ENCODE results near the gene CATSPERE.

CATSPERE gene

DNA sequence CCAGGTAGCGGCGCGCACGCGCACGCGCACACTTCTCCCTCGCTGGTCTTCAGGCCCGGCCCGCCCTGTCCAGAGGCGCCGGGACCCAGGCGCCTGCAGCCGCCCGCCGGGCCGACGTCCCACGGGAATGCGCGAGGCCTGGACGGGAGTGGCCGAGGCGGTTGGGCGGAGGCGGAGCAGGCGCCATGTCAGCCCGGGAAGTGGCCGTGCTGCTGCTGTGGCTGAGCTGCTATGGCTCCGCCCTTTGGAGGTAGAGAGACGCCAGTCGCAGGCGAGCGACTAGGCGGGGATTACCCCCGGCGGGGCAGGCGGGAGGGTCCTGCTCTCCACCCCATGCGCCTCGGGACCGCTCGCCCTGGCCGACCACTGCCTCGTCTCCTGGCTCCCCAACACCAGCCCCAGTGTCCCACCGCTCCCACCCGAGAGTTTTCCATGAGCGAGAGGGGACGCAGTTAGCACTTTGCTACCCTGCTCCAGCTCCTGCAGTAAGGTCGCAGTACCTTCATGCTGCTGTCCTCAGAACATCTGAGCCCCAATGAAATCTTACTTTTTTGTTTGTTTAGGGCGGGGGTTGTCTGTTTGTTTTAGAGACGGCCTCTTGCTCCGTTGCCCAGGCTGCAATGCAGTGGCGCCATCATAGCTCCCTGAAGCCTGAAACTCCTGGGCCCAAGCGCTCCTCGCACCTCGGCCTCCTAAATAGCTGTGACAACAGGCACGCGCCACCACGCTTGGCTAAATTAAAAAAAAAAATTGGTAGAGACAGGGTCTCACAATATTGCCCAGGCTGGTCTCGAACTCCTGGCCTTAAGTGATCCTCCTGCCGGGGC, at the start of gene CATSPERE:
TSS of gene CATSPERE (plus strand) at position 29 of the 827 bp plus-strand sequence. CDS start at position 186, 157 bp downstream.
- peak; percentile 83 for DNase-seq (ENCODE audit: low spot score)

GRCh38 chr1:244412176-244412575, 48.9 kb upstream of the CATSPERE start:
- DNase-seq (ENCODE audit: low spot score): no peak

- DNase-seq (ENCODE audit: low spot score): no peak
Observed at GRCh38 chr1:244413736-244414135, 47.3 kb upstream of the CATSPERE start.

DNA sequence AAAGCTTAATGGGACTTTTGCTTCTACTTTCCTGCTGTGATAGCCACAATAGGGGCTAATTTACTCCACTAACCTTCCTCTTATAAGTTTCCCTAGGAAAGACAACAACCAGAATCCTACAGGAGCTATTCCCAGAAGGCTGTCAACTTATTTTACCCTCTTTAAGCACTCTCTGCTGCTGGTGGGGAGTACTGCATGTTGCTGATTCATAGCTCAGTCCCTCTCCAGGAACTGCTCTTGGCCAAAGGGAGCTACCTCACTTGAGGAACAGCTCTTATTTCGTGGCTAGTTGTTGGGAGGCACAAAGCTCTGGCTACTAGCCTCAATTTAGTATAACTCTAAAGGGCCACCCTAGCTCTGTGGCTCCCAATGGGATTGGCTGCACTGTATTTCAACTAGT, 46.5 kb upstream of the CATSPERE start:
- no peak for DNase-seq (ENCODE audit: low spot score)

GRCh38 chr1:244419024-244419423, 42.0 kb upstream of the CATSPERE start:
- DNase-seq (ENCODE audit: low spot score): no peak

DNA sequence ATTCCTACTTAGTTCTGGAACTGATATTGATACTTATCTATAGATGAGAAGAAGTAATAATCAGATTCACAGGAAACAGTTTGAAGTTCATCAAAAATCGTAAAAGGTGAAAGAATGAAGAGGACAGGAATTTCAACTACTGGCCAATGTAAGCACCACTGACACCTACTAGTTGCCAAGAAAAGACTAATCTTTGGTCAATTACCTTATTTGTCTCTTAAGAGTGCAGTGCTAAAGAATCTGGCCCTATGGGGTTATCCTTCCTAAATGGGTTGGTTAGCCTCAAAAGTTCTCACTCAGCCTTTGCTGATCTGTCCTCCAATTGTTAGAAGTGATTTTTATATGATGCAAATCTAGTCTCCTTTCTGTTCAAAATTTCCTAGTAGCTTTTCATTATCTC, 38.9 kb upstream of the CATSPERE start:
- DNase-seq (ENCODE audit: low spot score): no peak

DNA sequence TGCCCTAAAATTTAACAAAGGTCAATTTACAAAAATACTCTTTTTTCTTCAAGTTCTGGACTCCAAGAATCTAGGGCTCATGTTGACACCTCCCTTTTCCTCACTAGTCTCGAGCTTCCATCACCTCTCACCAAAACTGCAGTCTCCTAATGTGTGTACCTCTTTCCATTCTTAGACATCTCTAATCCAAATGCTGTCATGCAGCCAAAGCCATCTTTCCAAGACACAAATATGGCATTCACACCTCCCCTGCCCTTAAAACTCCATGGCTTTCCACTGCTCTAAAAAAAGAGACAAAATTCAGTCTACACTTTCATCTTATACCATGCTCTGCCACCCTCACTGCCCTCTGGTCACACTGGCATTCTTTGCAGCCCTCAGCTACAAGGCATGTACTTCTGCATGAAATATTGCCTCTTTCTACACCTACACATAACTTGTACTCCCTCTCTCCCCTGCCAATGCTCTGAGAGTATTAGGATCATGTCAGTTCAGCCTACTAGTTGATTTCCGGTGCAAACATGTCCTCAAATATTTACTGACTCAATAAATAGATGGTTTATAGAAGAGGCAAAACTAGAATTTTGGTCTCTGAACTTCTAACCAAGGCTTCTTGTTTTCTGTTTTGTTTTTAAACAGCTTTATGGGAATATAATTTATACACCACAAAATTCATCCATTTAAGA, 36.3 kb upstream of the CATSPERE start:
- no peak for DNase-seq (ENCODE audit: low spot score)

DNA sequence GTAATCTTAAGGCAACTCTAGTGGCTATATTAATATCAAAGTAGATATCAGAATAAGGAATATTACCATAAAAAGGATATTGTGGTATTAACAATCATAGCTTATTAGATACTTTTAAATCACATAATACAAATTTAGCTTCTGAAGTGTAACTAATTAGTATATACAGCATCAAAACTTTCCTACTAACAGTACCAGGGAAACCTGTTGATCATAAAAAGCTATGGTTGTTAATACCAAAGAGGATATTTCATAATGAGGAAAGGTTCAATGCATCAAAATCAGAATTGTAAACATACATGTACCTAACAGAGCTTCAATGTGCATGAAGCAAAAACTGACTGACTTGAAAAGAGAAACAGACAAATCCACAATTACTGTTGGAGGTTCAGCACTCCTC, 33.4 kb upstream of the CATSPERE start:
- DNase-seq (ENCODE audit: low spot score): no peak

DNA sequence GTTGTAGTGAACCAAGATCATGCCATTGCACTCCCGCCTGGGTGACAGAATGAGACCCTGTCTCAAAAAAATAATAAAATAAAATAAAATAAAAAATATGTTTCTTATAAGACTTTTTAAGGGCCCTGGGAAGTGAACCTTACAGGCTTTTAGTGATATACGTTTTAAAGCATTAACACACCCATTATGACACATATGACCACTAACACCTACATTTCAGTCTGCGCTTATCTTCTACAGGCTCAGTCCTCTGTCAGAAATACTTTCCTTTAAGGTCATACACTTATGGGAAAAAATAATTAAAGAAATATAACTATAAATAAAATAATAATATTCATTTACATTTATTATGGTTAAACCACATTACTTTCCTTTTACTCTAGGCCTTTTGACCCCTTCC, 31.3 kb upstream of the CATSPERE start:
- DNase-seq (ENCODE audit: low spot score): no peak

- DNase-seq (ENCODE audit: low spot score): no peak
Observed at GRCh38 chr1:244431166-244431565, 29.9 kb upstream of the CATSPERE start.

- no peak for DNase-seq (ENCODE audit: low spot score)
Observed at GRCh38 chr1:244435562-244436205, 25.4 kb upstream of the CATSPERE start.

GRCh38 chr1:244436336-244437085, 24.6 kb upstream of the CATSPERE start:
- DNase-seq (ENCODE audit: low spot score): no peak

DNA sequence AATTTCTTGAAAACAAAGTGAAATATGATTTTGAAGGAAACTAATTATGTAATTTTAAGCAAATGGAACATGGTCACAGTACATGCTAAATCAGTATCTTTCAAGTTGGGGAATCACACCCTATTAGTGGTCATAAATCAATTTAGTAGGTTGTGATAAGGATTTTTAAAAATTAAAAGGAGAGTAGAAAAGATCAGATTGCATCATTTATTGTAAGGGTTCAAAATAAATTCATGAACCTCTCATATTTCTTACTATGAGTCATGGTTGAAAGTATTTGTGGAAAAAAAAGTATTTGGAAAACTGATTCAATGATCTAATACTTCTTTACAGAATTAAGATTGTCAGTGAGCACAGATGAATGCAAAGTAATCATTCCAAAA, 24.0 kb upstream of the CATSPERE start:
- no peak for DNase-seq (ENCODE audit: low spot score)

GRCh38 chr1:244439391-244440032, 21.6 kb upstream of the CATSPERE start:
- no peak for DNase-seq (ENCODE audit: low spot score)

- no peak for DNase-seq (ENCODE audit: low spot score)
Observed at GRCh38 chr1:244442850-244443249, 18.2 kb upstream of the CATSPERE start.

GRCh38 chr1:244444854-244445253, 16.2 kb upstream of the CATSPERE start:
- no peak for DNase-seq (ENCODE audit: low spot score)

GRCh38 chr1:244445320-244446181, 15.5 kb upstream of the CATSPERE start:
- DNase-seq (ENCODE audit: low spot score): no peak

DNA sequence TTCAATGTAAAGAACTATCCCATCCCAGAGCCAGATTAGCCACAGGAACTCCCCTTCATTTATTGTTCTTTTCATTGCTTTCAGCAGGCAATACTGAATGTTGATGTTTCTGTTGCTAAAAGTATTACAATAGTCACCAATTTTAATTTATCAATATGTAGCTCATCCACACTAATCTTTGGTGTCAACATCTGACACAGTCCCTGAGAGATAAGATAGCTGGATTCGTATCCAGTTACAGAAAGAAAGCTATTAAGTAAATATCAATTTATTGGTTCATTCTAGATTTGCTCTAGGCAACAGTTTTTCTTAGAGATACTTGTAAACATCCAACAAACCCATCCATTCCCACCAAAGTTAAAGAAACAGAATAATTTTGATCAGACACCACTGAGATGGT, 14.0 kb upstream of the CATSPERE start:
- DNase-seq (ENCODE audit: low spot score): no peak

DNA sequence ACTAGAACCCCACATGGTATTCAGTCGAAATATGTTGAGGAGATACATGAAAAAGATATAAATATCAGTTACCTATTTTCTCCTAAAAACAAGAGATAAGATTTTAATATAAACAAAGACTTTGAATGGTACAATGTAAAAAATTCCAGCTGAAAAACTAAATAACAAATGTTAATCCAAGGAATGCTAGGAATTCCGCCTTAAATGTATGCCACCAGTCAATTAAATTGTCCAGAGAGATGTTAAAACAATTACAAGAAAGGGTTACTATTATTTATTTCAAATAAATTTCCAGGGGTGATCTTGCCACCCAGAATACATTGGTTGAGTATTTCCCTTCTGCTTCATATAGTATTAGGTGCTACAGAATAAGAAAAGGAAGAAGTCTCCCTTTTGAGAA, 13.5 kb upstream of the CATSPERE start:
- no peak for DNase-seq (ENCODE audit: low spot score)

GRCh38 chr1:244448279-244449036, 12.6 kb upstream of the CATSPERE start:
- DNase-seq (ENCODE audit: low spot score): no peak

Data from putamen (tissue), 1 donor.